ENCODE measurements around the gene SLC25A30.
"Not testable (repeated sequence)": the region's sequence is repeated elsewhere in the genome, so short reads cannot be mapped to it uniquely, and the experiment has no call there.

The SLC25A30 gene

DNA sequence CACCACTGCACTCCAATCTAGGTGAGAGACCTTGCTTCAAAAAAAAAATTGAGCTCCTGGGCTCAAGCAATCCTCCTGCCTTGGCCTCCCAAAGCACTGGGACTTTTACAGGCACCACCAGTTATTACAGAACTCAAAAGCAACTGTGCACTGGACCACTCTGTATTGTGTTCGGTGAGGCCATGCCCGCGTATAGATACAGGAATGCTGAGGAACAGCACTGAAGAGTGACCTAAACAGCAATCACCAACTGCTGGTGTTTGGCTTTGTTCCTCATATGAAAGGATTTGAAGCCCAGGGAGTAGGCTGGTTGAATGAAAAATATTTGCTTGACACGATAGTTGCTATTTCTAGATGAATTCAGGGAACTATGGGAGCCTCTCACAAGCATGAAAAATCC lies 29.5 kb downstream of the SLC25A30 start:
- DNase-seq: no peak

DNA sequence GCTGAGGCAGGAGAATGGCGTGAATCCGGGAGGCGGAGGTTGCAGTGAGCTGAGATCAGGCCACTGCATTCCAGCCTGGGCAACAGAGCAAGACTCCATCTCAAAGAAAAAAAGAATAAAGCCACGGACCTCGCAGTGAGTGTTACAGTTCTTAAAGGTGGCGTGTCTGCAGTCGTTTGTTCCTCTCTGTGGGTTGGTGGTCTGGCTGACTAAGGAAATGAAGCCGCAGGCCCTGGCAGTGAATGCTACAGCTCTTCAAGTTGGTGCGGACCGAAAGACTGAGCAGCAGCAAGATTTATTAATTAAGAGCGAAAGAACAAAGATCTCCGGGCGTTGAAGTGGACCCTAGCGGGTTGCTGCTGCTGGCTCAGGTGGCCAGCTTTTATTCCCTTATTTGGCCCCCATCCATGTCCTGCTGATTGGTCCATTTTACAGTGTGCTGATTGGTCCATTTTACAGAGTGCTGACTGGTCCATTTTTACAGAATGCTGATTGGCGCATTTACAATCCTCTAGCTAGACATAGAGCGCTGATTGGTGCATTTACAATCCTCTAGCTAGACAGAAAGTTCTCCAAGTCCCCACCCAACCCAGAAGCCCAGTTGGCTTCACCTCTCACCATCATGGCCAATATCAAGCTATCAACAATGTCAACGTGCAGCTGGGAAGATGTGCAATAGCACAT lies 31.1 kb downstream of the SLC25A30 start:
- not testable (repeated sequence) for DNase-seq

- no peak for DNase-seq
Measured at GRCh38 chr13:45385907-45386553, 32.1 kb downstream of the SLC25A30 start.

GRCh38 chr13:45385320-45385719 lies 32.9 kb downstream of the SLC25A30 start:
- DNase-seq: no peak

GRCh38 chr13:45384474-45385174 lies 33.5 kb downstream of the SLC25A30 start:
- no peak for DNase-seq

DNA sequence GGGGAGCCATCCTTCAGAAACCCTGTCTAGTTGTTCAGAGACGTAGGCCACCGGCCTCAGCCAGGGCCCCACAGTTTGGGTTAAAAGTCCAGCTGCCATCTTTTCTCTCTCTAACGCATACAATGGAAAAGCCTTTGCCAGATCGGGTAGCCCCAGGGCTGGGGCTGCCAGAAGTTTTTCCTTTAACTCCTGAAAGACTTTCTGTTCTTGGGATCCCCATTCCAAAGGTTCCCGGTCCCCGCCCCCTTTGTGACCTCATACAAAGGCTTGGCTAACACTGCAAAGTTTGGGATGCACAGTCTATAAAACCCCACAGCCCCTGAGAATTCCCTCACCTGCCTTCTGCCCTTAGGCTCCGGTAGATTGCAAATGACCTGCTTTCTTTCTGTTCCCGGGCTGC lies 35.4 kb downstream of the SLC25A30 start:
- not testable (repeated sequence) for DNase-seq

GRCh38 chr13:45381196-45381595 lies 37.0 kb downstream of the SLC25A30 start:
- DNase-seq: no peak

DNA sequence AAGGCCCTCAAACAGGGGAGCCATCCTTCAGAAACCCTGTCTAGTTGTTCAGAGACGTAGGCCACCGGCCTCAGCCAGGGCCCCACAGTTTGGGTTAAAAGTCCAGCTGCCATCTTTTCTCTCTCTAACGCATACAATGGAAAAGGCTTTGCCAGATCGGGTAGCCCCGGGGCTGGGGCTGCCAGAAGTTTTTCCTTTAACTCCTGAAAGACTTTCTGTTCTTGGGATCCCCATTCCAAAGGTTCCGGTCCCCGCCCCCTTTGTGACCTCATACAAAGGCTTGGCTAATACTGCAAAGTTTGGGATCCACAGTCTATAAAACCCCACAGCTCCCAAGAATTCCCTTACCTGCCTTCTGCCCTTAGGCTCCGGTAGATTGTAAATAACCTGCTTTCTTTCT lies 37.5 kb downstream of the SLC25A30 start:
- not testable (repeated sequence) for DNase-seq

DNA sequence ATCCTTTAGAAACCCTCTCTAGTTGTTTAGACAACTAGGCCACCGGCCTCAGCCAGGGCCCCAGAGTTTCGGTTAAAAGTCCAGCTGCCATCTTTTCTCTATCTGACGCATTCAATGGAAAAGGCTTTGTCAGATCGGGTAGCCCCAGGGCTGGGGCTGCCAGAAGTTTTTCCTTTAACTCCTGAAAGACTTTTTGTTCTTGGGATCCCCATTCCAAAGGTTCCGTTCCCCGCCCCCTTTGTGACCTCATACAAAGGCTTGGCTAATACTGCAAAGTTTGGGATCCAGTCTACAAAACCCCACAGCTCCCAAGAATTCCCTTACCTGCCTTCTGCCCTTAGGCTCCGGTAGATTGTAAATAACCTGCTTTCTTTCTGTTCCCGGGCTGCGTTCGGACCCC lies 38.7 kb downstream of the SLC25A30 start:
- not testable (repeated sequence) for DNase-seq

- not testable (repeated sequence) for DNase-seq
Measured at GRCh38 chr13:45378786-45379185, 39.4 kb downstream of the SLC25A30 start.

DNA sequence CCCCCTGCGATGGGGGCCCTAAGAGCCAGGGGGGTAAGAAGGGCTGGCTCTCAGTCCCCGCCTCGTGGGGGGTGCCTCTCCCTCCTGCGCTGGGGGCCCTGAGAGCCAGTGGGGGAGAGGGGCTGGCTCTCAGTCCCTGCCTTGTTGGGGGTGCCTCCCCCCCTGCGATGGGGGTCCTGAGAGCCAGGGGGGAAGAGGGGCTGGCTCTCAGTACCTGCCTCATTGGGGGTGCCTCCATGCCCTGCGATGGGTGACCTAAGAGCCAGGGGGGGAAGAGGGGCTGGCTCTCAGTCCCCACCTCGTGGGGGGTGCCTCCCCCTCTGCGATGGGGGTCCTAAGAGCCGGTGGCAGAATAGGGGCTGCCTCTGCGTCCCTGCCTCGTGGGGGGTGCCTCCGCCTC lies 40.9 kb downstream of the SLC25A30 start:
- not testable (repeated sequence) for DNase-seq

DNA sequence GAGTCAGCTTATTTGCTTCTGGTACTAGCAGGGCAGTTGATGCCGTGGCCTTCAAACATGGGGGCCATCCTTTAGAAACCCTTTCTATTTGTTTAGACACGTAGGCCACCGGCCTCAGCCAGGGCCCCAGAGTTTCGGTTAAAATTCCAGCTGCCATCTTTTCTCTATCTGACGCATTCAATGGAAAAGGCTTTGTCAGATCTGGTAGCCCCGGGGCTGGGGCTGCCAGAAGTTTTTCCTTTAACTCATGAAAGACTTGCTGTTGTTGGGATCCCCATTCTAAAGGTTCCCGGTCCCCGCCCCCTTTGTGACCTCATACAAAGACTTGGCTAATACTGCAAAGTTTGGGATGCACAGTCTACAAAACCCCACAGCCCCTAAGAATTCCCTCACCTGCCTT lies 41.5 kb downstream of the SLC25A30 start:
- DNase-seq: not testable (repeated sequence)

- no peak for DNase-seq
Measured at GRCh38 chr13:45374917-45375316, 43.3 kb downstream of the SLC25A30 start.

DNA sequence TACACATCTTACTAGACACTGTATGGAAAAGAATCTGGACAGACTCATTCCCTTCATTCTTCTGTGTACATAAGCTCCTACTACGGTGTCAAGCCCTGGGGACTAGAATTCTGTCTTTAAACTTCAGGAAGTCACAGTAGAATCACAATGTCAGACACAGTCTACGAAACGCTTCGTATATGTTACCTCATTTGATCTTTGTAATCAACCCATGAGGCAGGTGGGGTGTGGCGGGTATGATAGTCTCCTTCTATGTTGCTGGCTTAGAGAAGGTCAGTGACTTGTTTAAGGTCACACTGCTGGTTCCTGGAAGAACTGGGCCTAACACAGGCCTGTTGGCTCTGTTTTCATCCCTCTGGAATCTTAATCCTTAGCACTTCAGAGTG lies 45.0 kb downstream of the SLC25A30 start:
- no peak for DNase-seq

DNA sequence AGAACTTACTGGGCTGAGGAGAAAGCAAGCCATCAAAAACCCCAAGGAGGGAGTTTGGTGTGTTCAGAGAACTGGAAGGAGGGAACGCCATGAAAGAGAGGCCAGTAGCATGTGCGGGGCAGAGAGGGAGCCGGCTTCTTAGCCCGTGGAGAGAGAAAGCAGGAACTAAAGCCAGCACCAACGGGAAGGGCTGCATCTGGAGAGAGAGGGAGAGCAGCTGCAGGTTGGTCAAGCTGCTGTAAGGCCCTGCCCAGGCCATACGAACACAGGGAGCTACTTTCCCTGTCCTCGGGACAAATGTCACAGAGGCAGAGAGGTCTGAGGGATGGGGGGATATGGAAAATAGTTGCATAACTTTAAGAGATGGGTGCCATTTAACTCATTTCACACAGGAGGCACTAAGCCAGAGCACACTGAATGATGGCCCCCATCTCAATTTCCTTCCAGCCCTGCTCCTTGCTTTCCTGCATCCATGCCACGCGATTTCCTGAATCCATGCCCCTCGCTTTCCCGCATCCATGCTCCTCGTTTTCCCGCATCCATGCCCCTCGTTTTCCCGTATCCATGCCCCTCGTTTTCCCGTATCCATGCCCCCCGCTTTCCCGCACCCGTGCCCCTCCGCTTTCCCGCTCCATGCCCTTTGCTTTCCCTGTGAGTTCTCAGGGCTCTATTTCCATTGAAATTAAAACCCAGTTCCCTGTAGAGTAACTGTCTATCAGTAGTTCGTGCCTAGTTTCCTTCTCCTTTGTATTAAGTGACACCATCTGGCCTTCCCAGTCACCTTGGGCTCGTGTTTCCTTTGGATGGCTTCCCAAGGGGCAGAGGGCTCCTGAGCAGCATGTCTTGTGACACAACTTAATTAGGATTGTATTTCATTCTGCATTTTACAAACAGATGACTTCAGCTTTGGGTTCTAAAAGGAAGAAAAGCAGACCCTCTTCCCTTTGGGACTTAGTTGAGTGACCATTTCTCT lies 45.7 kb downstream of the SLC25A30 start:
- no peak for DNase-seq

GRCh38 chr13:45370922-45371406 lies 47.2 kb downstream of the SLC25A30 start:
- DNase-seq: no peak

- no peak for DNase-seq
Measured at GRCh38 chr13:45369116-45369515, 49.1 kb downstream of the SLC25A30 start.

DNA sequence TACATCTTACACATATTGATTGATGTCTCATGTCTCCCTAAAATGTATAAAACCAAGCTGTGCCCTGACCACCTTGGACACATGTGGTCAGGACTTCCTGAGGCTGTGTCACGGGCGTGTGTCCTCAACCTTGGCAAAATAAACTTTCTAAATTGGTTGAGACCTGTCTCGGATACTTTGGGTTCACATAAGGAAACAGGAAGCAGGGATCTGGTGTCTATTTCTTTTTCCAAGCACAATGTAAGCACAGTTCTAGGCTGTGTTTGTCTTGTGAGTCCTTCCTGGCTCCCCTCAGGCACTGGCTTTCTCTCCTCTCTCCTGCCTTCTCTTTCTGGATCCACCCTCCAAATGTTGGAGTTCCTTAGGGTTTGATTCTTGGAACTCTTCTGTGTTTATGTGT lies 49.6 kb downstream of the SLC25A30 start:
- DNase-seq: no peak

DNA sequence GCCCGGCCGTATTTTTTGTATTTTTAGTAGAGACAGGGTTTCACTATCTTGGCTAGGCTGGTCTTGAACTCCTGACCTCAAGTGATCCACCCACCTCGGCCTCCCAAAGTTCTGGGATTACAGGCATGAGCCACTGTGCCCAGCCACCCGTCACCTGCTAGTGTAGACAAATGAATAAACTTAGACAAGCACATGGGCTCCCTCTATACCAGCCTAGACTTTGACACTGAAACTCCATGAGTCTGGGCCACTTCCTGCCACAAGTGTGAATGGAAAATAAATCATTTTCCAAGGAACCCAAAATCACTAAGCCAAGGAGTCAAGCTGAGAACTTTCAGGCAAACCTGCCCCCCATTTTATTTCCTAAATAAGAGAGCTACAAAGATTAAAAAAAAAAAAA lies 50.2 kb downstream of the SLC25A30 start:
- DNase-seq: no peak

DNA sequence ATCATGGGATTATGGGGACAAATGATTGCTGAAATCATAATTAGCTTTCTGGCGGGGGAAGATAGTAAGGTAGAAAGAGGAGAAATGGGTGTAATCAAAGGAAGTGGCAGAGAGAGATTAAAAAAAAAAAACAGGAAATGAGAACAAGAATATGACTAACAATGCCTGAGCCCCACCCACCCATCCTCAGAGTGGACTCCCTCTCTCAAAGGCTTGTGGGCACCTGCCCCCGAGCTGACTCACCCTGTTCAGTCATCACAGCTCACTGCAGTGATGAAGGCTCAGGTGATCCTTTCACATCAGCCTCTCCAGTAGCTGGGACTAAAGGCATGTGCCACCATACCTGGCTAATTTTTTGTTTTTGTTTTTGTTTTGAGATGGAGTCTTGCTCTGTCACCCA lies 50.8 kb downstream of the SLC25A30 start:
- DNase-seq: no peak

- no peak for DNase-seq
Measured at GRCh38 chr13:45365558-45365885, 52.7 kb downstream of the SLC25A30 start.

- no peak for DNase-seq
Measured at GRCh38 chr13:45364876-45365557, 53.2 kb downstream of the SLC25A30 start.

All from NCI-H2081 treated with DMSO at 0.1 percent for 48 hours (cell line).